Stimulated activated CD8-positive, alpha-beta memory T cell treated with anti-CD3 and anti-CD28 coated beads, Interleukin-15, amount 100 ng/mL, for 1 hour (primary cell): ENCODE measurements around the gene COX8A.

Experiments used
- DNase-seq: peaks from one replicate; pipeline ENCODE4 v3.0.0-alpha.2; 2020; ENCODE audit warnings: low read depth

Gene COX8A

DNA sequence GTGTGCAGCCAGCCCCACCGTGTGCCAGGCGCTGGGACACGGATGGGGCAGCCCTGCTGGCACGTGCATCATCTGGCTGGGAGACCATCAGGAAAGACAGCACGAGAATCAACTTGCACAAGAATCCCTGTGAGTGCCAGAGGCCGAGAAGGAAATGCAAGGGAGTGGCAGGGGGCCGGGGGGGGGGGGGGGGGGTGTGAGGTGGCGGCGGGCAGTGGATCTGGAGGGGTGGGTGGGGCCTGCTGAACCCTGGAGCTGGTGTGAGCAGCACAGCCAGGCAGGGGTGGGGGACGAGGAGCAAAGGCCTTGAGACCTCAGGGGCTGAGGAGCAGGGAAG, 47.3 kb downstream of the COX8A start:
- no peak for DNase-seq

DNA sequence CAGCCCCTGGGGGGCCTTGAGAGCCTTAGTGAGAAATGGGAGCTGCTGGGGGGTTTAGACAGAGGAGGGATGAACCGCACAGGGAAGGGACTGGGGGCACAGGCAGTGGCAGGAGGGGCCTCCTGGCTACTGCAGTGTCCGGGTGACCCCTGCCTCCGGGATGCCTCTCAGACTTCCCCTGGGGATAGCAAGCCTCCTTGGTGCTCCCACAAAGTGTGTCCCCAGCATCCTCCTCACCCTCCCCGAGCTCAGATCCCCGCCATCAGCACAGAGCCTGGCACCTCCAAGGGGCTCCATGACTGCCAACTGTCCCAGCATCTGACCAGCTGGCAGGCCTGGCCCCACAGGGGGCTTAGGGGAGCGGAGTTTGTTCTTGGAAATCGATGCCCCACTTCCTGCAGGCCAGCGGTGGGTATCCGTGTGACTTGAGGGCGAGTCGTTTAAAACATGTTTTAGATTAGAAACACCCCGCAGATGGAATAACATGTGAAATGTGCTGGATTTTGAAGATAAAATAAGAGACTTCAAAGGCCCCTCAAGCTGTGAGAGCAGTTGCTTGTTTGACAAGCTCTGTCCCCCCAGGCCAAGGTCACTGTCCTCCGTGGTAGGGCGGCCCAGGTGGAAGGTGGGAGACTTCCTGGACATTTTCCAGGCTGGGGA, 47.8 kb downstream of the COX8A start:
- no peak for DNase-seq

DNA sequence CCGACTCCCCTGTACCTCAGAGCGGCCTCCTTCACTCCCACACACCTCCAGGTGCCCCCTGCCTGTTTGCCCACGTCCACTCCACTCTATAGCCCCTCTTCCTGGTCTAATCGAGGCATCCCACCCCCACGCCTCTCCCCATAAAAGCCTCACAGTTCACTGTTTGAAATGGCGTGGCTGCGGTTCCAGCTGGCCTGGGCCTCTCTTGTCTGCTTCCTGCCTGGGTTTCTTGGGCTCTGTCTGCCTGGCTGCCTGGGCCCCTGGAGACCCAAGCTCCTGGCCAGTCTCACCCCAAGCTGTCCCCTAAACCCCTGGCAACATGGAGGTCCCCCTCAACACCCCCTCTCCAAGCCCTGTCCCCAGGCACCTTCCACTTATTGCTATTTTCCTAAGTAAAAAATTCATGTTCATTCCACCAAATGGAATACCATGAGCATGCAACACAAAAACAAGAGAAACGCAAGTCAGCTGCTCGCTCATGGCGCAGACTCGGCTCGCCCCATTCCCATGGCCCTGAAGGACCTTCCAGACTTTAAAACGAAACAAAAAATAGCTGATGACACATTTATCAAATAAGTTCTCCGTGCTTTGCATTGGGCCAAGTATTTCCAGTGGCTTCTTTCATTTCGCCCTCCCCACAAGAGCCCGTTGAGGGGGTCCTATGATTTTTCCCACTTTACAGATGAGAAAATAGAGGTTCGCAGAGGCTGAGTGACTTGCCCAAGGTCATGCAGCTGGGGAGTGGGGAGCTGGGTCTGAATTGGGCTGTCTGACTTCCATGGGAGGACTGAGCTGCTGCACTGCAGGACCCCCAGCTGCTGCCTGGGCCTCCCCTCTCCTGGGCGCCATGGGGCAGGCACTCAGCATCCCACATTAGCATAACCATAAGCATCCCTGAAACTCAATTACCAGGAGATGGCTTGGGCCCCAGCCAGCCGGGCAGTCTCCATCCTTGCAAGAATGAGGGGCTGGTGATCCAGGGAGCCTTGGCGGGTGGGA, 49.6 kb downstream of the COX8A start:
- no peak for DNase-seq

DNA sequence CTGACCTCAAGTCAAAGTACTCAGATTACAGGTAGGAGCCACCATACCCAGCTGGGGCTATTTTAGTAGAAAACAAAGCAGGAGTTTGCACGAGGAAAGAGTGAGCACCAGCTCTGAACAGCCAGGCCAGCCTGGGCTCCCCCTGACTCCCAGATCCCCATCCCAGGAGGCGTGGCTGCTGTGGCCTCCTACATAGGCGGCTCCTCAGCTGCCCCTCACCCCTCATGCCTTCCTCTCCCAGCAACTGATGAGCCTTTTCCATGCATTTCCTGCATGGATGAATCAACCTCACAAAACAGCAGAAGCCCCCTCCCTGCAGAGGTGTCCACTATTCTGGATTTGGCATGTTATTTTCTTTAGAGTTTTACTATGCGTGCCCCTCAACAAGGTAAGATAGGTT, 50.8 kb downstream of the COX8A start:
- DNase-seq, result no peak
